ENCODE data around the gene TMEM238L. TPM values are rescaled to one million over a fixed set of nuclear protein-coding genes. Genes with fewer than 3 reads are reported as not detected.

The TMEM238L gene
- total and polyA plus RNA-seq, 2 of the 4 experiments (the other 2 are of a cell fraction), result not detected

- in situ Hi-C loops (cut with MboI; ENCODE audit: low sequenced_read_pairs), result no loop called here
- dilution Hi-C loops (cut with HindIII; ENCODE audit: low sequenced_read_pairs, unreplicated experiment), result no loop called here
- no TSS peak for BruUV-seq (replicated peaks)
Observed at GRCh38 chr17:10762037-10762436, 41.9 kb downstream of the TMEM238L start.

More at GRCh38 chr17:10762037-10762436, 41.9 kb downstream of the TMEM238L start:
- no peak overlapping the region for H4K91ac ChIP-seq (ENCODE audit: insufficient read depth, low read depth, low read length)
- H4K8ac ChIP-seq (ENCODE audit: low read depth in 2 of 2, low read length in 2 of 2), result no peak overlapping the region
- H3K9me3 ChIP-seq (ENCODE audit: control insufficient read depth, insufficient read depth, low read length), result no peaks in the 10 kb centered on the region
- intact Hi-C loops (cut with micrococcal nuclease), result no loop called here
- H4K5ac ChIP-seq (ENCODE audit: low read depth, low read length), result no peak overlapping the region
- H3K23ac ChIP-seq (ENCODE audit: low read depth, low read length), result no peak overlapping the region
- H3K79me1 ChIP-seq (ENCODE audit: low read depth in 1 of 2, low read length in 2 of 2), result no peaks in the 10 kb centered on the region
- H3K18ac ChIP-seq (ENCODE audit: low read depth, low read length), result no peak overlapping the region
- ChIA-PET POLR2A (ENCODE audit: unreplicated experiment) (no interaction called here), CTCF (interaction anchor here (1.8 kb wide), 1 partner anchor 11 kb away, joined by 4 read pairs; no protein-coding TSS in a partner anchor)
- no peak overlapping the region for H3K4me2 ChIP-seq (ENCODE audit: low read depth, low read length)
- TF ChIP-seq MAZ (IDR thresholded peaks at IDR 0.05; ENCODE audit: borderline replicate concordance, low read depth, low read length) (no peak), RAD21 (IDR thresholded peaks at IDR 0.05; ENCODE audit: low read length) (no peak), SMC3 (IDR thresholded peaks at IDR 0.05; ENCODE audit: low read depth, low read length) (no peak), BHLHE40 (IDR thresholded peaks at IDR 0.05; ENCODE audit: low read depth, low read length) (no peak), MXI1 (IDR thresholded peaks at IDR 0.05; ENCODE audit: borderline replicate concordance, low read depth, low read length) (no peak), MAFK (IDR thresholded peaks at IDR 0.05; ENCODE audit: low read depth, low read length) (no peak), FOS (IDR thresholded peaks at IDR 0.05; ENCODE audit: low read depth, low read length) (no peak), USF2 (IDR thresholded peaks at IDR 0.05; ENCODE audit: low read depth, low read length) (no peak), CHD1 (IDR thresholded peaks at IDR 0.05; ENCODE audit: low read depth, low read length) (no peak), RCOR1 (IDR thresholded peaks at IDR 0.05; ENCODE audit: insufficient replicate concordance, low read length) (no peak), ELK1 (IDR thresholded peaks at IDR 0.05; ENCODE audit: borderline replicate concordance, low read depth, low read length) (no peak), POLR2A (IDR thresholded peaks at IDR 0.05; ENCODE audit: low read depth, low read length) (no peak), NFE2L2 (IDR thresholded peaks at IDR 0.05; ENCODE audit: low read depth, low read length) (no peak), RFX5 (IDR thresholded peaks at IDR 0.05; ENCODE audit: low read depth, low read length) (no peak)
- no peaks in the 10 kb centered on the region for H3K4me1 ChIP-seq (ENCODE audit: control insufficient read depth, insufficient read depth, low read length)
- H3K9me1 ChIP-seq (ENCODE audit: insufficient read depth, low read length), result no peaks in the 10 kb centered on the region
- no peak for DNase-seq
- no peak overlapping the region for H2AK5ac ChIP-seq (ENCODE audit: low read depth, low read length)
- H3K4me3 ChIP-seq (ENCODE audit: insufficient read depth, low read depth, low read length), result no peak overlapping the region
- no peaks in the 10 kb centered on the region; the same call in 1 of the 2 replicates for H3K27me3 ChIP-seq (ENCODE audit: control insufficient read depth, insufficient read depth, low read length)
- no peaks in the 10 kb centered on the region for H3K36me3 ChIP-seq (ENCODE audit: control insufficient read depth, insufficient read depth, low read length)
- H3K56ac ChIP-seq (ENCODE audit: extremely low read depth, insufficient read depth, low read length), result no peak overlapping the region
- no CpG with 5 or more reads among the region's 1 CpG for WGBS, 2 experiments (ENCODE audit: extremely low coverage in 2 of 2, insufficient read length in 1 of 2)
- no peak for ATAC-seq (ENCODE audit: low read depth)
- no peak overlapping the region for H3K14ac ChIP-seq (replicated peaks; ENCODE audit: low read depth, low read length)
- no peak overlapping the region for H3K4ac ChIP-seq (ENCODE audit: low read depth, low read length)
- no peak overlapping the region for H2AFZ ChIP-seq (replicated peaks; ENCODE audit: low read length, poor library complexity)
- no peak overlapping the region for H2BK120ac ChIP-seq (ENCODE audit: low read depth, low read length)
- no peak overlapping the region for H2AK9ac ChIP-seq (replicated peaks; ENCODE audit: low read depth, low read length, poor library complexity)
- H3K9ac ChIP-seq (ENCODE audit: low read depth, low read length), result no peak overlapping the region
- no peak overlapping the region for H2BK5ac ChIP-seq (ENCODE audit: low read depth, low read length, poor library complexity, severe bottlenecking)
- no peak overlapping the region for H2BK20ac ChIP-seq (ENCODE audit: low read depth, low read length)
- H2BK15ac ChIP-seq (ENCODE audit: low read depth, low read length), result no peak overlapping the region
- no peaks in the 10 kb centered on the region for H4K20me1 ChIP-seq (ENCODE audit: insufficient read depth, low read length)
- no peak overlapping the region for H3K27ac ChIP-seq (ENCODE audit: insufficient read depth, low read length)

Measured in IMR-90 (cell line).